ENCODE results near the gene DEPDC7.
"Not testable (repeated sequence)": the region's sequence is repeated elsewhere in the genome, so short reads cannot be mapped to it uniquely, and the experiment has no call there.

DNA sequence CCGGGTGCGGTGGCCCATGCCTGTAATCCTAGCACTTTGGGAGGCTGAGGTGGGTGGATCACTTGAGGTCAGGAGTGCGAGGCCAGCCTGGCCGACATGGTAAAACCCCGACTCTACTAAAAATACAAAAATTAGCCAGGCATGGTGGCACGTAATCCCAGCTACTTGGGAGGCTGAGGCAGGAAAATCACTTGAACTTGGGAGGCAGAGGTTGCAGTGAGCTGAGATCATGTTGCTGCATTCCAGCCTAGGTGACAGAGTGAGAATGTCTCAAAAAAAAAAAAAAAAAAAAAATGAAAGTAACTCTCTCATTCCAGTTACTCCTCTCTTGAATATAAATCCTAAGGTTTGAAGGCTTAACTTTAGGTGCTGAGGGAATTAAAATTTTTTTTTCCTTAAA, 13.5 kb downstream of the DEPDC7 start:
- TF ChIP-seq, protein P1, sequence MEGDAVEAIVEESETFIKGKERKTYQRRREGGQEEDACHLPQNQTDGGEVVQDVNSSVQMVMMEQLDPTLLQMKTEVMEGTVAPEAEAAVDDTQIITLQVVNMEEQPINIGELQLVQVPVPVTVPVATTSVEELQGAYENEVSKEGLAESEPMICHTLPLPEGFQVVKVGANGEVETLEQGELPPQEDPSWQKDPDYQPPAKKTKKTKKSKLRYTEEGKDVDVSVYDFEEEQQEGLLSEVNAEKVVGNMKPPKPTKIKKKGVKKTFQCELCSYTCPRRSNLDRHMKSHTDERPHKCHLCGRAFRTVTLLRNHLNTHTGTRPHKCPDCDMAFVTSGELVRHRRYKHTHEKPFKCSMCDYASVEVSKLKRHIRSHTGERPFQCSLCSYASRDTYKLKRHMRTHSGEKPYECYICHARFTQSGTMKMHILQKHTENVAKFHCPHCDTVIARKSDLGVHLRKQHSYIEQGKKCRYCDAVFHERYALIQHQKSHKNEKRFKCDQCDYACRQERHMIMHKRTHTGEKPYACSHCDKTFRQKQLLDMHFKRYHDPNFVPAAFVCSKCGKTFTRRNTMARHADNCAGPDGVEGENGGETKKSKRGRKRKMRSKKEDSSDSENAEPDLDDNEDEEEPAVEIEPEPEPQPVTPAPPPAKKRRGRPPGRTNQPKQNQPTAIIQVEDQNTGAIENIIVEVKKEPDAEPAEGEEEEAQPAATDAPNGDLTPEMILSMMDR (IDR thresholded peaks at IDR 0.05), result not testable (repeated sequence)
- TF ChIP-seq POLR2A, POLR2AphosphoS5 (IDR thresholded peaks at IDR 0.05): not testable (repeated sequence)

Measured in breast epithelium (tissue), 3 donors.